ENCODE measurements around the gene MAP3K9. TPM values are rescaled to one million over a fixed set of nuclear protein-coding genes. Genes with fewer than 3 reads are reported as not detected.
A peak's percentile ranks its signal among the peaks of the same experiment; 100 is the strongest.

The MAP3K9 gene
- total and polyA plus RNA-seq, 8 donors: 0.46 to 11.0 (median 7.1) TPM

DNA sequence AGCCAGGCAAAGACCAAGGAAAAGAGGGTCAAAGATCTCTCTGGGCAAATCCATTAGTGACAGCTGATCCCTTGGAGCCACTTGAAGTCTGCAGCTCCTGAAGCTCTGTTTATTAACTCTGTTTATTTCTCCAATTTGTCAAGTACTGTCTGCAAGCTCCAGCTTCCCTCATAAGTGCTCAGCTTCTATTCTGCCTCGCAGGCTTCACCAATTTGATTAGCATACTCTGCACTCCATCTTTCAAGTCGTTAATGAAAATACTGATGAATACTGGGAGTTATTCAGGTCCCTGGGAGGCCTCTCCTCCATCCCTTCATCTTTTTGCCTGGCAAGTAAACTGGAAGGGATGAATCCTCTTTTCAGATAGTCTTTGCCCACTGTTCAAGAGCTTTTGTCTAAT is 113.3 kb downstream of the MAP3K9 start:
- H3K36me3 ChIP-seq: no peaks in the 10 kb centered on the region
- 35 to 78% (median 70%) methylated on average over 2 of the region's 2 CpGs for WGBS, 5 donors
- intact Hi-C loops (cut with DNase I; ENCODE audit: low total_unique reads): no loop called here
- no peaks in the 10 kb centered on the region for H3K9me3 ChIP-seq
- no peak overlapping the region for H3K27ac ChIP-seq
- DNase-seq: no peak
- TF ChIP-seq EP300 (IDR thresholded peaks at IDR 0.05): no peak
- TF ChIP-seq POLR2AphosphoS5 (IDR thresholded peaks at IDR 0.05): no peak
- TF ChIP-seq, protein P1, sequence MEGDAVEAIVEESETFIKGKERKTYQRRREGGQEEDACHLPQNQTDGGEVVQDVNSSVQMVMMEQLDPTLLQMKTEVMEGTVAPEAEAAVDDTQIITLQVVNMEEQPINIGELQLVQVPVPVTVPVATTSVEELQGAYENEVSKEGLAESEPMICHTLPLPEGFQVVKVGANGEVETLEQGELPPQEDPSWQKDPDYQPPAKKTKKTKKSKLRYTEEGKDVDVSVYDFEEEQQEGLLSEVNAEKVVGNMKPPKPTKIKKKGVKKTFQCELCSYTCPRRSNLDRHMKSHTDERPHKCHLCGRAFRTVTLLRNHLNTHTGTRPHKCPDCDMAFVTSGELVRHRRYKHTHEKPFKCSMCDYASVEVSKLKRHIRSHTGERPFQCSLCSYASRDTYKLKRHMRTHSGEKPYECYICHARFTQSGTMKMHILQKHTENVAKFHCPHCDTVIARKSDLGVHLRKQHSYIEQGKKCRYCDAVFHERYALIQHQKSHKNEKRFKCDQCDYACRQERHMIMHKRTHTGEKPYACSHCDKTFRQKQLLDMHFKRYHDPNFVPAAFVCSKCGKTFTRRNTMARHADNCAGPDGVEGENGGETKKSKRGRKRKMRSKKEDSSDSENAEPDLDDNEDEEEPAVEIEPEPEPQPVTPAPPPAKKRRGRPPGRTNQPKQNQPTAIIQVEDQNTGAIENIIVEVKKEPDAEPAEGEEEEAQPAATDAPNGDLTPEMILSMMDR (IDR thresholded peaks at IDR 0.05): no peak
- TF ChIP-seq POLR2A (IDR thresholded peaks at IDR 0.05): no peak
- no peak overlapping the region for H3K4me3 ChIP-seq
- no peaks in the 10 kb centered on the region for H3K27me3 ChIP-seq
- H3K4me1 ChIP-seq: peaks cover 0 to 18% (median 12%) of the 10 kb centered on the region in 4 donors

DNA sequence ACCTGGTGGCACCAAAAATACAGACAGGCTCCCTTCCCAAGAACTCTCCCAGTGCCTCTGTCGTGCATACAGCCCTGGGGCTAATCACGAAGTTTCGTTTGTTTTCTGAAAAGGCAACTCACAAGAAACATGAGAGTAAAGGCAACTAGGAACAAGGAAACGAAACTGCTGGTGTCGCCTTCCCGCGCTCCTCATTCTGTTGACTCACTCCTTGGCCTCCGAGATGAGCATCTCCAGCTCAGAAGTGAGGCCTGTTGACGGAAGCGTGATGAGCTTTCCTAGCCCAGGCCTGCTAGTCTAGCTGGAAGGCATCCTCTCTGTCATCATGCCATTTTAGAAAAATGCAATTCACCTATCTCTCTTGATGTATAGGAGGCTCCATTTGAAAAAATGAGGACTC is 117.1 kb downstream of the MAP3K9 start:
- peak in 1 of 2 donors; percentile 31 for DNase-seq
- no peaks in the 10 kb centered on the region for H3K36me3 ChIP-seq
- WGBS, 5 donors: 57 to 70% (median 66%) methylated on average over 10 of the region's 10 CpGs
- no peak overlapping the region for H3K4me3 ChIP-seq
- peaks cover 0 to 2% (median 0%) of the 10 kb centered on the region in 4 donors for H3K4me1 ChIP-seq
- H3K9me3 ChIP-seq: no peaks in the 10 kb centered on the region
- H3K27ac ChIP-seq: no peak overlapping the region
- TF ChIP-seq POLR2AphosphoS5 (IDR thresholded peaks at IDR 0.05) (no peak), EP300 (IDR thresholded peaks at IDR 0.05) (no peak), POLR2A (IDR thresholded peaks at IDR 0.05) (no peak)
- TF ChIP-seq, protein P1 (IDR thresholded peaks at IDR 0.05): no peak
- H3K27me3 ChIP-seq: no peaks in the 10 kb centered on the region
- intact Hi-C loops (cut with DNase I; ENCODE audit: low total_unique reads): no loop called here

DNA sequence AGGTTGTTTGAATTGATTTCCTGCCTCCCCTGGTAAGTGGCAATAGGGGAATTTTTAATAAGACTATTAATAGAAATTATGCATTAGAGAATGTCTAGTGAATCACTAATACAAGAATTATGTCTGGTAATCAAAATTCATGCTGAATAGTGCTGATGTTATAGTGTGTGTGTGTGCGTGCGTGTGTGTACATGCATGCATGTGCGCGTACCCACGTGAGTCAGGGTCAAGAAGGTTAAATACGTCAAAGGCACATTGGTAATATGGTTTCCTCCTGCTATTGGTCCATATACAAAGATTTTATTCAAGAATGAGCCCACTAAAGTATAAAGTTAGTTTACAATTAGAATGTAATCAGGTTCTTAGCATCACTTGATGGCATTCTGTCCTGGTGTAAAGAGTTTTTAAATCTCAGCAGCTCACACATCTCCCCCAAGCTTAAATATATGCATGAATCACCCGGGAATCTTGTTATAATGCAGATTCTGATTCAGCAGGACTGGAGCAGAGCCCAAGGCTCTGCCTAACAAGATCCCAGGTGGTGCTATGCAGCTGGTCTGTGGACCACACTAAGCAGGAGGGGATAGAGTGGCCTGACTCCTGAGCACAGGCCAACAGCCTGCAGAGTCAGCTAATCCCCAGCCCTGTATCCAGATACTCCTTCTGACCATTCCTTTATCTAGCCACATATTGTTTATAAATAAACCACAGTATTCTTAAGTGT is 123.7 kb downstream of the MAP3K9 start:
- TF ChIP-seq POLR2A (IDR thresholded peaks at IDR 0.05): no peak
- TF ChIP-seq, protein P1 (IDR thresholded peaks at IDR 0.05): no peak
- no peak for TF ChIP-seq EP300 (IDR thresholded peaks at IDR 0.05)
- TF ChIP-seq POLR2AphosphoS5 (IDR thresholded peaks at IDR 0.05): no peak
- Histone ChIP-seq H3K27me3 (no peaks in the 10 kb centered on the region), H3K4me1 (no peaks in the 10 kb centered on the region), H3K27ac (no peak overlapping the region), H3K4me3 (no peak overlapping the region), H3K9me3 (no peaks in the 10 kb centered on the region), H3K36me3 (no peaks in the 10 kb centered on the region)
- intact Hi-C loops (cut with DNase I; ENCODE audit: low total_unique reads): no loop called here
- 73 to 91% (median 81%) methylated on average over 7 of the region's 7 CpGs for WGBS, 5 donors
- DNase-seq: no peak

DNA sequence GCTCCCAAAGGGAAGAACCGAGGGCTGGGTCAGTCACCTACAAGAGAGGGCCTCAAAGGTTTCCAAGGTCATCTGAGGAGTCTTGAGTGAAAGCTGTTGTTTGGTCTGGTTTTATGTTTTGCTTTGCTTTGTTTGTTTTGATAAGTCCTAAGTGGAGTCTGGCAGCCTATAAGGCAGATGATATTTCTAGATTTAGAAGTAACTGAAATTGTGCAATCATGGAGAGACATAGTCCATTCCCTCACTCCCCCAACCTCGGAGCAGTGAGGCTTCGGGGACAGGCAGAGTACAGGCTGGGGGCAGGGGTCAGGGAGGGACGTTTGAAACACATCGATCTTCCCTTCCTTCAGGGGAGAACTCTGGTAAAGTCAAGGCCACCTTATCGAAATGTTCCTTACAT is 125.3 kb downstream of the MAP3K9 start:
- no peaks in the 10 kb centered on the region for H3K36me3 ChIP-seq
- no peak for DNase-seq

More for the DNA sequence above, 125.3 kb downstream of the MAP3K9 start:
- Histone ChIP-seq H3K4me3 (no peak overlapping the region), H3K27ac (no peak overlapping the region), H3K27me3 (no peaks in the 10 kb centered on the region), H3K4me1 (no peaks in the 10 kb centered on the region), H3K9me3 (no peaks in the 10 kb centered on the region)
- intact Hi-C loops (cut with DNase I; ENCODE audit: low total_unique reads): no loop called here
- WGBS, 5 donors: 56 to 70% (median 62%) methylated on average over 6 of the region's 6 CpGs
- no peak for TF ChIP-seq POLR2A (IDR thresholded peaks at IDR 0.05)
- no peak for TF ChIP-seq POLR2AphosphoS5 (IDR thresholded peaks at IDR 0.05)
- TF ChIP-seq EP300 (IDR thresholded peaks at IDR 0.05): no peak
- TF ChIP-seq, protein P1 (IDR thresholded peaks at IDR 0.05): no peak

Measured in stomach (tissue), 9 donors.